ENCODE data around the gene NCOA5.

- TF ChIP-seq CTCF (IDR thresholded peaks at IDR 0.05 in 8 of 11, conservative IDR thresholded peaks at IDR 0.05 in 3 of 11) (no peak), POLR2AphosphoS5 (IDR thresholded peaks at IDR 0.05) (no peak)
These were observed 14.5 kb upstream of the NCOA5 start for GRCh38 chr20:46104262-46104661.
